ENCODE results near the gene RPN2.

DNA sequence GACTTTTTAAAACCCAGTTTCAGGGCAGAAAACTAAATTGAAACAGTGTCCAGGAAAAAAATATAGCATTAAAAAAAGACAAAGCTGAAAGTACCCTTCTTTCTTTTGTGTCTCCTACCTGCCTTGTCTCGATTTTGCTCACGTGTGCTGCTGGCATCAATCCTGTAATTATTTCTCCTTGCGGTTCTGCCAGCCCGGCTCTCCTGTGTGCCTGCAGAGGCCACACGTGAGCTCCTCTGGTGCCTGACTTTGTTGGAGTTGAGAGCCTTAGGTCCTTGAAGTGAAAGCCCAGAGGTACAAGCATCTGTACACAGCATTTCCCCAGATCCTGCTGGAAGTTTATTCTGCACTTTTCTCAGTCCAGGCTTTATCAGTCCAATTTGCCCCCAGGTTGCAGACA is 46.0 kb downstream of the RPN2 start:
- TF ChIP-seq ZFP30 (CRISPR knock-in tag; IDR thresholded peaks at IDR 0.05) (no peak), RARB (CRISPR knock-in tag; IDR thresholded peaks at IDR 0.05) (no peak), BACH2 (CRISPR knock-in tag; IDR thresholded peaks at IDR 0.05; ENCODE audit: borderline replicate concordance) (no peak), ISL1 (CRISPR knock-in tag; IDR thresholded peaks at IDR 0.05) (no peak), PPARA (CRISPR knock-in tag; IDR thresholded peaks at IDR 0.05; ENCODE audit: borderline replicate concordance) (no peak), ARNTL (CRISPR knock-in tag; IDR thresholded peaks at IDR 0.05; ENCODE audit: borderline replicate concordance, low read depth) (no peak)
- TF ChIP-seq, protein P1, sequence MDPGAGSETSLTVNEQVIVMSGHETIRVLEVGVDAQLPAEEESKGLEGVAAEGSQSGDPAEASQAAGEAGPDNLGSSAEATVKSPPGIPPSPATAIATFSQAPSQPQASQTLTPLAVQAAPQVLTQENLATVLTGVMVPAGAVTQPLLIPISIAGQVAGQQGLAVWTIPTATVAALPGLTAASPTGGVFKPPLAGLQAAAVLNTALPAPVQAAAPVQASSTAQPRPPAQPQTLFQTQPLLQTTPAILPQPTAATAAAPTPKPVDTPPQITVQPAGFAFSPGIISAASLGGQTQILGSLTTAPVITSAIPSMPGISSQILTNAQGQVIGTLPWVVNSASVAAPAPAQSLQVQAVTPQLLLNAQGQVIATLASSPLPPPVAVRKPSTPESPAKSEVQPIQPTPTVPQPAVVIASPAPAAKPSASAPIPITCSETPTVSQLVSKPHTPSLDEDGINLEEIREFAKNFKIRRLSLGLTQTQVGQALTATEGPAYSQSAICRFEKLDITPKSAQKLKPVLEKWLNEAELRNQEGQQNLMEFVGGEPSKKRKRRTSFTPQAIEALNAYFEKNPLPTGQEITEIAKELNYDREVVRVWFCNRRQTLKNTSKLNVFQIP (CRISPR knock-in tag; IDR thresholded peaks at IDR 0.05; ENCODE audit: borderline replicate concordance, low read depth): no peak
- TF ChIP-seq, protein P2, sequence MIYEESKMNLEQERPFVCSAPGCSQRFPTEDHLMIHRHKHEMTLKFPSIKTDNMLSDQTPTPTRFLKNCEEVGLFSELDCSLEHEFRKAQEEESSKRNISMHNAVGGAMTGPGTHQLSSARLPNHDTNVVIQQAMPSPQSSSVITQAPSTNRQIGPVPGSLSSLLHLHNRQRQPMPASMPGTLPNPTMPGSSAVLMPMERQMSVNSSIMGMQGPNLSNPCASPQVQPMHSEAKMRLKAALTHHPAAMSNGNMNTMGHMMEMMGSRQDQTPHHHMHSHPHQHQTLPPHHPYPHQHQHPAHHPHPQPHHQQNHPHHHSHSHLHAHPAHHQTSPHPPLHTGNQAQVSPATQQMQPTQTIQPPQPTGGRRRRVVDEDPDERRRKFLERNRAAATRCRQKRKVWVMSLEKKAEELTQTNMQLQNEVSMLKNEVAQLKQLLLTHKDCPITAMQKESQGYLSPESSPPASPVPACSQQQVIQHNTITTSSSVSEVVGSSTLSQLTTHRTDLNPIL (CRISPR knock-in tag; IDR thresholded peaks at IDR 0.05; ENCODE audit: low read depth): no peak

Data from SK-N-SH treated with all-trans-retinoic acid at 6 μM for 48 hours (cell line).